Measurements from ENCODE around the gene CCNT2. TPM values are rescaled to one million over a fixed set of nuclear protein-coding genes. Genes with fewer than 3 reads are reported as not detected.

Gene CCNT2
- total RNA-seq (10 to 100 TPM; 75.4 to 80.6 TPM), polyA plus RNA-seq (10 to 100 TPM; 23.1 to 24.2 TPM)

DNA sequence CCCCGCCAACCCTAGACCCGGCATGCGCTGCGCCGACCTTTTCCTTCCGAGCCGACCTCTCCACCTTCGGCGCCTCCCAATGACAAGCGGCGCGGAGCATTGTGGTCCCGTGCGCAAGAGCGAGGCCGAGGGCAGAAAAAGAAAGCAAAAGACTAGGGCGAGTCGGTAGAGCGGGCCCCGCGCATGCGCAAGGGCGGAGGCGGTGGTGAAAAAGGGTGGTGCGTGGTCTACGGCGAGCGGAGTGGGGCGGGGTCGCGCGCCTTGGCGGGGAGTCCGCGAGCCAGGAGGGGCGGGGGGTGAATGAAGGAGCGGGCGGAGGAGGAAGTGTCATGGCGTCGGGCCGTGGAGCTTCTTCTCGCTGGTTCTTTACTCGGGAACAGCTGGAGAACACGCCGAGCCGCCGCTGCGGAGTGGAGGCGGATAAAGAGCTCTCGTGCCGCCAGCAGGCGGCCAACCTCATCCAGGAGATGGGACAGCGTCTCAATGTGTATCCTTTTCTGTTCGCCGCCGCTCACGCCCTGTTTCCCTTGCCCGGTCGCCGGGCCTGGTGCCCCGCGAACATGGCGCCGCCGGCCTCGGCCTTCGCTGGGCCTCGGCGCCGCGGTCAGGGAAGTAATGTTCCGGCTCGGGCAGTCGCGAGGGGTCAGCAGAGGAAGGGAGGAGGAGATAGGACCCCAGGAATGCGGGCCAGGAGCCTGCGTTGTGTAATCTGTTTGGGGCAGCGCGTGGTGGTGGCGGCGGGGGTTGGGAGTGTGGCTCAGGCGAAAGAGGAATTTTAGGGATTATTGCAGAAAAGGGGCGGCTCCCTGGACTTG is at the start of gene CCNT2:
Gene CCNT2 (plus strand): TSS at position 297 of the 815 bp plus-strand sequence. CDS start 33 bp downstream, at position 330.
- ChIA-PET POLR2A (ENCODE audit: partially characterized antibody) (interaction anchor here (0.9 to 2.8 kb wide), 14 partner anchors 10 to 958 kb away, joined by 3 to 21 read pairs (median 4); partner anchors contain the start of genes MCM6, R3HDM1, RAB3GAP1 and UBXN4), CTCF (ENCODE audit: partially characterized antibody) (no interaction called here)
- H3K27me3 ChIP-seq (ENCODE audit: insufficient read depth, low read length) = no peaks in the 10 kb centered on the region
- H3K27ac ChIP-seq (ENCODE audit: low read depth, low read length) = peak within 1 kb of the TSS; percentile 95
- Mint-ChIP-seq H3K4me1 (peaks cover 22 to 61% (median 43%) of the 10 kb centered on the region in 4 donors), H3K27ac (peak within 1 kb of the TSS; percentile 93 to 99 (median 98)), H3K9me3 (peaks cover 0 to 3% (median 0%) of the 10 kb centered on the region in 8 donors), H3K4me3 (peak within 1 kb of the TSS; percentile 90 to 99 (median 97)), H3K36me3 (peaks cover 0 to 17% of the 10 kb centered on the region in 2 donors), H3K27me3 (peaks cover 0 to 4% of the 10 kb centered on the region in 2 donors)
- peak within 1 kb of the TSS; percentile 68 to 94 for H3K4me3 ChIP-seq (ENCODE audit: low read length in 2 of 2)
- H3K4me1 ChIP-seq (ENCODE audit: insufficient read depth, low read length) = peaks cover 52% of the 10 kb centered on the region
- DNase-seq = peak; percentile 99 to 100 (median 100)
- no peaks in the 10 kb centered on the region for H3K36me3 ChIP-seq (ENCODE audit: insufficient read depth, low read length)
- intact Hi-C loops (cut with micrococcal nuclease) = loop anchor here (1.0 to 10.0 kb wide), 8 partner anchors 134 to 1218 kb away; partner anchors contain the start of genes MCM6, RAB3GAP1 and UBXN4
- H3K9me3 ChIP-seq (ENCODE audit: control insufficient read depth in 1 of 2, low read length in 2 of 2) = no peaks in the 10 kb centered on the region

DNA sequence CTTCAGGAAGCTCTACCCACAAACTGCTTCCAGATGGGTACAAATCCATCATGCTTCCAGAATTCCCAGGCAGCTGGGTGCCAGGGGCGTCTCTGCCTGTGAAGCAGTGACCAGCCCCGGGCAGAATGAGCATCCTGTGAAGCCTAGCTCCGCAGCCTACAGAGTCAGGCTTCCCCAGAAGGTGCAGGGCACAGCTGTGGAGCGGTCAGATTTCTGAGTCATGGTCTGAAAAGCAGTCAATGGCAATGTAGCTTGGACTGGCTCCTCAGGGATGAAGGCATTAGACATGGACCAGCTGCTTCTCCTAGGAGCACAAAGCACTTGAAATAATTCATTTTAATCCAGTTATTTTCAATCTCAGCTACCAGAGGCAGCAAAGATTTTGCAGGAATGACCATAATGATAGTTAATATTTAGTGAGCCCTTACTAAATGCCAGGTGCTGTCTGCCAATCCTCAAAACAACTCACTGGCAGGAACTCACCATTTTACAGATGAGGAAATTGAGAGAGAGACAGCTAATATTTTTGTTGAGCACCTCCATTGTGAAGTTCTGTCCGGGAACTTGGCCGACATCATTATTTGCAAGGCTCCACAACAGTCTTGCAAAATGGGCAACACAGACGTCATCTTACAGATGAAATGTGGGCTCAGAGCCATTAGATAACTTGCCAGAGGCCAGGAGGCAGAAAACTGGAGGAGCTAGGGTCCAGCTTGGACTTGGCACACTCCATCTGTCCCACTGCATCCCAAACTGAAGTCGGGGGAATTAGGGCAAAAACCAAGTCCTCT is 48.5 kb upstream of the CCNT2 start:
- Mint-ChIP-seq H3K27me3 (no peaks in the 10 kb centered on the region), H3K36me3 (no peaks in the 10 kb centered on the region), H3K4me3 (no peak overlapping the region), H3K9me3 (peaks cover 0 to 3% (median 0%) of the 10 kb centered on the region in 8 donors), H3K27ac (no peak overlapping the region), H3K4me1 (no peaks in the 10 kb centered on the region)
- ChIA-PET POLR2A (ENCODE audit: partially characterized antibody) (no interaction called here), CTCF (ENCODE audit: partially characterized antibody) (interaction anchor here (0.6 to 0.7 kb wide), 2 partner anchors 25 to 28 kb away, joined by 3 read pairs; no protein-coding TSS in a partner anchor)
- no peaks in the 10 kb centered on the region for H3K27me3 ChIP-seq (ENCODE audit: insufficient read depth, low read length)
- DNase-seq = no peak
- no peak overlapping the region for H3K27ac ChIP-seq (ENCODE audit: low read depth, low read length)
- H3K36me3 ChIP-seq (ENCODE audit: insufficient read depth, low read length) = no peaks in the 10 kb centered on the region
- H3K4me3 ChIP-seq (ENCODE audit: low read length in 2 of 2) = no peak overlapping the region
- intact Hi-C loops (cut with micrococcal nuclease) = no loop called here
- no peaks in the 10 kb centered on the region for H3K4me1 ChIP-seq (ENCODE audit: insufficient read depth, low read length)
- H3K9me3 ChIP-seq (ENCODE audit: control insufficient read depth in 1 of 2, low read length in 2 of 2) = no peaks in the 10 kb centered on the region

DNA sequence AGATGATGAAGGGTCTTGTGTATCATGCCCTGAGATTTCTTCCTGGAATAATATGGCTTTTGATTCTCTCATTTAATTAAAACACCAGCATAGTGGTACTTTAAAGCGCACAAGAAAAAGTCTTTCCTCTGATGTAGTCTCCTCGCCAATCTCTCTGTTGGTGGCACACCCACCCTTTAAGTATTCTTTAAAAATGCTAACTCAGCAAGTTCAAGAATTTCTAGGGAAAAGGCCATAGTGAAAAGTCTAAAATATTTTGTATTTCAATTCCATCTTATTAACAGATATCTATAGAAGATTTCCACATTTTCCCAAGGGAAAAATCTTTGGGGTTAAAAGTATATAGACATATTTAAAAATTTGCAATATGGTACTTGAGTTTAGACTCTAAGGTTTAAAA is 45.5 kb upstream of the CCNT2 start:
- ChIA-PET CTCF (ENCODE audit: partially characterized antibody) (no interaction called here), POLR2A (ENCODE audit: partially characterized antibody) (no interaction called here)
- DNase-seq = no peak
- no peak overlapping the region for H3K4me3 ChIP-seq (ENCODE audit: low read length in 2 of 2)
- H3K36me3 ChIP-seq (ENCODE audit: insufficient read depth, low read length) = no peaks in the 10 kb centered on the region
- H3K27me3 Mint-ChIP-seq = no peaks in the 10 kb centered on the region
- peaks cover 0 to 9% (median 4%) of the 10 kb centered on the region in 8 donors for H3K9me3 Mint-ChIP-seq
- H3K36me3 Mint-ChIP-seq = peaks cover 0 to 8% of the 10 kb centered on the region in 2 donors
- no peak overlapping the region for H3K4me3 Mint-ChIP-seq
- H3K9me3 ChIP-seq (ENCODE audit: control insufficient read depth in 1 of 2, low read length in 2 of 2) = no peaks in the 10 kb centered on the region
- H3K27ac ChIP-seq (ENCODE audit: low read depth, low read length) = no peak overlapping the region
- no peaks in the 10 kb centered on the region for H3K4me1 Mint-ChIP-seq
- no peak overlapping the region for H3K27ac Mint-ChIP-seq
- H3K4me1 ChIP-seq (ENCODE audit: insufficient read depth, low read length) = no peaks in the 10 kb centered on the region
- H3K27me3 ChIP-seq (ENCODE audit: insufficient read depth, low read length) = no peaks in the 10 kb centered on the region
- intact Hi-C loops (cut with micrococcal nuclease) = no loop called here

GRCh38 chr2:134875309-134875708 is 43.3 kb upstream of the CCNT2 start:
- H3K27me3 Mint-ChIP-seq = no peaks in the 10 kb centered on the region
- ChIA-PET CTCF (ENCODE audit: partially characterized antibody) (no interaction called here), POLR2A (ENCODE audit: partially characterized antibody) (no interaction called here)

DNA sequence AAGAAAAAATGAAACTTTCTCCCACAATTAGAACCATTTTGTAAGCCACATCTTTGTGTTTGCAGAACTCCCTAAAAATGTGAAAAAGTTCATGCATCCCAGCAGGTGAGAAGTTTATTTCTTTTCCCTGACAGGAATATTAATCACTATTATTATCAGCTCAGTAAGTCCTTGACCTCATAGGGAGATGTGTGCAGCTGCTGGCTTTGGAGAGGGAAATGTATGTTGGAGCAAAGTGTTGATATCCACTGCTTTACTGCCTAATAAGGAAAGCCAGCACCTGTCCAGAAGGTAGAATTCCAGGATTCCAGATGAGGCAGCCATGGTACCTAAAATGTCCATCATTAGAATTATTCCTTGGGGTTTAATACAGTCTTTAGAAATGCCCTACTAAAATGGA is 35.8 kb upstream of the CCNT2 start:
- peaks cover 0 to 1% of the 10 kb centered on the region in 2 donors for H3K27me3 Mint-ChIP-seq
- Histone ChIP-seq H3K36me3 (ENCODE audit: insufficient read depth, low read length) (no peaks in the 10 kb centered on the region), H3K27ac (ENCODE audit: low read depth, low read length) (no peak overlapping the region), H3K4me1 (ENCODE audit: insufficient read depth, low read length) (no peaks in the 10 kb centered on the region), H3K27me3 (ENCODE audit: insufficient read depth, low read length) (no peaks in the 10 kb centered on the region), H3K9me3 (ENCODE audit: control insufficient read depth in 1 of 2, low read length in 2 of 2) (no peaks in the 10 kb centered on the region), H3K4me3 (ENCODE audit: low read length in 2 of 2) (no peak overlapping the region)
- ChIA-PET CTCF (ENCODE audit: partially characterized antibody) (no interaction called here), POLR2A (ENCODE audit: partially characterized antibody) (no interaction called here)
- no peak overlapping the region for H3K4me3 Mint-ChIP-seq
- peaks cover 0 to 23% (median 12%) of the 10 kb centered on the region in 8 donors for H3K9me3 Mint-ChIP-seq
- intact Hi-C loops (cut with micrococcal nuclease) = no loop called here
- H3K36me3 Mint-ChIP-seq = peaks cover 8 to 17% of the 10 kb centered on the region in 2 donors
- no peak overlapping the region for H3K27ac Mint-ChIP-seq
- H3K4me1 Mint-ChIP-seq = no peaks in the 10 kb centered on the region
- DNase-seq = no peak

More at GRCh38 chr2:134875309-134875708, 43.3 kb upstream of the CCNT2 start:
- Mint-ChIP-seq H3K9me3 (peaks cover 0 to 23% (median 17%) of the 10 kb centered on the region in 8 donors), H3K27ac (no peak overlapping the region), H3K4me1 (no peaks in the 10 kb centered on the region), H3K36me3 (peaks cover 6 to 17% of the 10 kb centered on the region in 2 donors), H3K4me3 (no peak overlapping the region)
- DNase-seq = no peak
- Histone ChIP-seq H3K36me3 (ENCODE audit: insufficient read depth, low read length) (no peaks in the 10 kb centered on the region), H3K4me1 (ENCODE audit: insufficient read depth, low read length) (no peaks in the 10 kb centered on the region), H3K9me3 (ENCODE audit: control insufficient read depth in 1 of 2, low read length in 2 of 2) (no peaks in the 10 kb centered on the region), H3K4me3 (ENCODE audit: low read length in 2 of 2) (no peak overlapping the region), H3K27ac (ENCODE audit: low read depth, low read length) (no peak overlapping the region), H3K27me3 (ENCODE audit: insufficient read depth, low read length) (no peaks in the 10 kb centered on the region)
- intact Hi-C loops (cut with micrococcal nuclease) = no loop called here

DNA sequence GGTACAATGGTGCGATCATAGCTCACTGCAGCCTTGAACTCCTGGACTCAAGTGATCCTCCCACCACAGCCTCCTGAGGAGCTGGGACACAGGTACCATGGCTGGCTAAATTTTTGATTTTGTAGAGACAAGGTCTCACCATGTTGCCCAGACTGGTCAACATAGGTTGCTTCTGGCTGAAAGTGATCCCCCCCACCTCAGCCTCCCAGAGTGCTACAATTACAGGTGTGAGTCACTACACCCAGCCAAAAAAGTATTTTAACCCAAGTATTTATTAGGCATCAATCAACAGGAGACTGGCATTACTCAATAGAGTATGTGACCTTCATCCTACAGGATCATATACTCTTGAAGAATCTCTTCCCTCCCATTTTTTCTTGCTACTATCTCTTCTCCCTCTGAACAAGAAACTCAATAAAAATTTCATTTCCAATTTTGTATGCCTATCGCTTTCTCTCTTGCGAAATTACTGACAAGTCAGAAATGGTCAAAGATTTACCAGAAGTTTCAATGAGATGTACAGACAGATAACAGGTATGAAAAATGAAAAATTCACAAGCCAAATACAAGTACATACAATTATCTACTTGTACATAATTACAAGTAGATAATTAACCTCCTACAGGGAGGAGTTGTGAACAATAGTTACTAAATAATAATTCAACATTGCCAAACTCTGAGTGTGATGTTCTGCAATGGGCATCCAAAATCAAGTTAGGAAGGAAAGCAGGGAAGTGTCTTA is 34.9 kb upstream of the CCNT2 start:
- H3K27me3 ChIP-seq (ENCODE audit: insufficient read depth, low read length) = no peaks in the 10 kb centered on the region
- no peak overlapping the region for H3K4me3 Mint-ChIP-seq
- no peak overlapping the region for H3K4me3 ChIP-seq (ENCODE audit: low read length in 2 of 2)
- H3K4me1 Mint-ChIP-seq = no peaks in the 10 kb centered on the region
- no peak overlapping the region for H3K27ac Mint-ChIP-seq
- no peaks in the 10 kb centered on the region for H3K4me1 ChIP-seq (ENCODE audit: insufficient read depth, low read length)
- H3K9me3 ChIP-seq (ENCODE audit: control insufficient read depth in 1 of 2, low read length in 2 of 2) = no peaks in the 10 kb centered on the region
- peaks cover 0 to 1% of the 10 kb centered on the region in 2 donors for H3K27me3 Mint-ChIP-seq
- no peak for DNase-seq
- peaks cover 5 to 12% of the 10 kb centered on the region in 2 donors for H3K36me3 Mint-ChIP-seq
- H3K36me3 ChIP-seq (ENCODE audit: insufficient read depth, low read length) = no peaks in the 10 kb centered on the region
- H3K9me3 Mint-ChIP-seq = peaks cover 0 to 17% (median 9%) of the 10 kb centered on the region in 8 donors
- POLR2A ChIA-PET (ENCODE audit: partially characterized antibody) = no interaction called here
- intact Hi-C loops (cut with micrococcal nuclease) = no loop called here
- H3K27ac ChIP-seq (ENCODE audit: low read depth, low read length) = no peak overlapping the region
- CTCF ChIA-PET (ENCODE audit: partially characterized antibody) = no interaction called here
